Stimulated activated naive CD8-positive, alpha-beta T cell treated with anti-CD3 and anti-CD28 coated beads, Interleukin-15, Interleukin-2, amounts not matched to agents 100 U/mL and 50 U/mL, for 24 hours (primary cell): ENCODE data around the gene RB1.
A peak's percentile ranks its signal among the peaks of the same experiment; 100 is the strongest.
"Not testable (repeated sequence)": the region's sequence is repeated elsewhere in the genome, so short reads cannot be mapped to it uniquely, and the experiment has no call there.

Experiments
- ATAC-seq: fragments of 150-1000 bp; cut with Tn5 transposase; one replicate; pipeline ENCODE4 v1.10.0; 2021
- DNase-seq: peaks from one replicate; pipeline ENCODE4 v3.0.0; 2021

RB1 gene

DNA sequence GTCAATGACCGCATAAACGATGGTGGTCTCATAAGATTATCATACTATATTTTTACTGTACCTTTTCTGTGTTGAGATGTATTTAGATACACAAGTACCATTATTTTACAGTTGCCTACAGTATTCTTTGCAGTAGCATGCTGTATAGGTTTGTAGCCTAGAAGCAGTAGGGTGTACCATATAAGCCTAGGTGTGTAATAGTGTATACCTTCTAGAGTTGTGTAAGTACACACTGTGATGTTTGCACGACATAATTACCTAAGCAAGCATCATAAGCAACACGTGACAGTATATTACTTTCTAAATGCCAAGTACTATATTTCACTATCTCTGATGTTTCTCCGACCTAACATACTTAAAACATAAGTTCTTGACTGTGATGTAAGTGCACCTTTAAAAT, 106.6 kb downstream of the RB1 start:
- no peak for ATAC-seq
- no peak for DNase-seq

DNA sequence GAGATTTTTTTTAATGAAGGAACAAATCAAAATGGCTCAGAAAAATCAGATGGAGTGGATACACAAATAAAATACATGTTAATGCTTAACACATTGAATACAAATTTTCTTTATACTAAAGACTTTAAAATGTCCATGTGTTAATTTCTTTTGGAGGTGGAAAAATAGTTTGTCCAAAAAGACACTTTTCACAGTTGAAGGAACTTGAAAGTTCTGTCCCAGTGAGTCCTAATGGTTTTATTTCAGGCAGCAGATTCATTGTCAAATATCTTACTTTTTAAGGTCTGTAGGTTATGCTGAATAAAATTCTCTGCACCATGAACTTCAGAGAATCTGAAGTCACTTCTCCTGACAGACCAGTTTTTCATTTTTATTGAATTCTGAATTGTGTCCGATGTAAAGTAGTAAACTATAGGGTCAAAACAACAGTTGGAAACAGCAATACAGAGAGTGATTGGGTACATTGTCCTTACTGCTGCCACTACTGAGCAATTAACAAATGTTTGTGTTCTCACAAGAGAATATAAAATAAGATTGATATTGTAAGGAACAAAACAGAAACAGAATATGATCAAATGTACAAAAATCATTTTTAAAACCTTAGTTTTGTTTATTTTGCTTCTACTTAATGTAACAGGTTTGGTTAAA, 107.7 kb downstream of the RB1 start:
- ATAC-seq (no peak), DNase-seq (no peak)

DNA sequence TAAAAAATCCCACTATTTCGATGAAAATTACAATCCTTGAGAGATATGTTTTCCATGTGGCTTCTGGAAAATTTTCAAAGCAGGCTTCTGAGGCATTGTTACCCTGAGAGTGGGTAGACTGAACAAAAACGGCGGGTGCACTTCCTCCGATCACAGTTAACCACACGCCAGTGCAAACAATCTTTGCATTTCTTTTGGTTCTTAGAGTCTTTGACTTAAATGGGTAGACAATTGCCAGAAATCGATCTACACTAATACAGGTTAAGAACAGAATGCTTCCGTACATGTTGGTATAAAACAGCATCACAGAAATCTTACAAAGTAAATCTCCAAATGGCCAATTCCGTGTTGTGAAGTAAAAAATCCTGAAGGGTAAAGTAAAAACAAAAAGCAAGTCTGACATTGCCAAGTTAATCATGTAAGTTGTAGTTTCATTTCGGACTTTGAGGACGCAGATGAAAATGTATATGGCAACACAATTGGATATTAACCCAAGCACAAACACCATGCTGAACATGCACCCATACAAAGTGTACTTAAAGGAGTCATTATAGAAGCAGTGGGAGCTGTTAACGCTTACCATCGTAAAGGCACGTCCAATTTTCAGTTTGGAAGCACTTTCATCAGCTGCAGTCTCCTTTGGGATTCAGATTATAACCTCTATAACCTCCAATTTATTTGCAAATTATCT, 108.4 kb downstream of the RB1 start:
- DNase-seq (peak; percentile 18), ATAC-seq (no peak)

DNA sequence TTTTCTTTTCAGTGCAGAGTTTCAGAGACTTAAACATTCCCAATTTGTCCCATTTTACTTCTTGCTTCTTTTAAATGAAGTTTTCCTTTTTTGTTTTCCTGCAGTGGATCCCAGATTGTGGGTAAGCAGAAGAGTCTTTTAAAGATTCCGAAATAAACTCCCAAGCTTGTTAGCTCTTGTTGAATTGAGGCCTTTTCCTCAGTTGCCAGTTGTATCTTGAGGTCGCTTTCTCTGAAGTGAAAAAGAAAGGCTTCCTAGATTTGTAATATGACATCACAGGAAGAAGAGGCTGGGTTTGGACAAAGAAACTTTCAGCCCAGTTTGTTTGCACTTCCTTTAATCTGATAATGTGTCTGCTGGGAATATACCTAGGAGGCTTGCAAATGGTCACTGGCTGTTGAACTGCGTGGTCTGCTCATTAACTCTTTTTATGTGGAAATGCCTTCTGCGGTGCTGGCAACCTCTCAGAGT, 109.4 kb downstream of the RB1 start, which contains the start of gene LPAR6:
TSS of gene LPAR6 (minus strand) at position 233 of the 471 bp plus-strand sequence. CDS start 690 bp downstream, outside the sequence.
- ATAC-seq = no peak
- no peak for DNase-seq

DNA sequence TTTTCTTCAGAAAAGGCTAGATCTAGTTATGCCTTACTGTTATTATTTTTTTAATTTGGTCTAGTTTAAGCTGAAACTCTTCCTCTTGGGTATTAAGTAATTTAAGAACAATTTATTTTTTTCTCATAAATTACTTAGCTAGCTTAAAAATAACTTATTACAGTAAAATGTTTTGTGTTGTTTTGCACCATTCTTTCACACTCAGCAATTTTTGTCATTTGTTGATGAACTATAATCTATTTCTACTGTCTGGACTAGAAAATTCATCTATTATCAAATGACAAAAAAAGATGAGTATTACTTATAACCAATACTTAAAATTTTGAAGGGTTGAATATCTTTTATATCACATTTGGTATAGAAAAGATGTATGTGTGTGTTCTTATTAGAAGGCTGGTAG, 111.0 kb downstream of the RB1 start:
- DNase-seq (no peak), ATAC-seq (no peak)

DNA sequence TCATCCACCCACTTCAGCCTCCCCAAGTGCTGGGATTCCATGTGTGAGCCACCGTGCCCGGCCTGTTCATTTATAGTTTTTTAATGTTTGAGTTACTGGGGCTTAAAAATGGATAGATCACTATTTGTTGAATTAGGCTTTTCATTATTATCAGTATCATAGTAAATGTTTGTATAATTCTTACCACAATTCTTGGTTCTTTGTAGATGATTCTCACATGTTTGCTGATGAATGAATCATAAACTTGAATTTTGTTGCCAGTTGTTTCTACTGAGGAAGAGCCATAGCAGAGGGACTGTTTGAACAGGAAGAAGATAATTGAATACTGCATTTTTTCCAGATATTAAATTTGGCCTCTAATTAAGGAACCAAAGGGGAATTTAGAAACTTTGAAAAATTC, 112.0 kb downstream of the RB1 start:
- ATAC-seq = no peak
- no peak for DNase-seq

DNA sequence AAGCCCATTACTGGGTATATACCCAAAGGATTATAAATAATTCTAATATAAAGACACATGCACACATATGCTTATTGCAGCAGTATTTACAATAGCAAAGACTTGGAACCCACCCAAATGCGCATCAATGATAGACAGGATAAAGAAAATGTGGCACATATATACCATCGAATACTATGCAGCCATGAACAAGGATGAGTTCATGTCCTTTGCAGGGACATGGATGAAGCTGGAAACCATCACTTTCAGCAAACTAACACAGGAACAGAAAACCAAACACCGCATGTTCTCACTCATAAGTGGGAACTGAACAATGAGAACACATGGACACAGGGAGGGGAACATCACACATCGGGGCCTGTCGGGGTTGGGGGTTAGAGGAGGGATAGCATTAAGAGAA, 118.5 kb downstream of the RB1 start:
- DNase-seq, ATAC-seq: not testable (repeated sequence)

DNA sequence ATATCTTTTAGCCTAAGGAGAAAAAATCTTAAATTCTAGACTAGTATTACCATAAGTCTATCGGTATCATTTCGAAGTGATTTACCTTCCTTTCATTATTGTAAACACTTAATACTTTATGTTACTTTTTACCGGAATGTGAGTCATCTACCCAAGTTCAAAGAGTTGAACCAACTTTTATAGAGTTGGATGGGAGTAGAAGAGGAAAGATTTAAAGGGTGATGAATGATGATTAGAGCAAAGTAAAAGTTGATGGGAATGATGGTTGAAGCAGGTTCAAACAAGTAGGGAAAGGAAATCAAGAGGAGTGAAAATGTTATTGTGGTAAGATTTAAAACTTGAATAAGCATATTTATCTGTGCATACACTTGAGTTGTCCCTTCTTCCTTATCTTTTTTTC, 120.7 kb downstream of the RB1 start:
- no peak for DNase-seq
- ATAC-seq = no peak

DNA sequence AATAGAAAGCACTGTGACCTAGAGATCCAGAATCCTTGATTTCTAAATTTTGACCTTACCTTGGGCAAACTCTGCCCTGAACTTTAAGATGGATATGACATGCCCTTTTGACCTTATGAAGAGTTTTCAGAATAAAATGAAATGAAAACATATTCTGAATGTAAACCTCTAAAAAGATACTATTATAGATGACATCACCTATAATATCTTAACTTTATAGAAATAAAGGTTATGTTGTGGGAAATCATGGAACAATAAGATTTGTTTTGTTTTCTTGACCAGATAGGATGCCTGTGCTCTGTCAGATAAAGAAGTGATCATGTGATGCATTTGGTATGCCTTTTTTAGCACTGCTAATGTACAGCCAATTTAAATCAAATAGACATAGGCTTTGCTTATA, 122.5 kb downstream of the RB1 start:
- ATAC-seq (no peak), DNase-seq (no peak)

DNA sequence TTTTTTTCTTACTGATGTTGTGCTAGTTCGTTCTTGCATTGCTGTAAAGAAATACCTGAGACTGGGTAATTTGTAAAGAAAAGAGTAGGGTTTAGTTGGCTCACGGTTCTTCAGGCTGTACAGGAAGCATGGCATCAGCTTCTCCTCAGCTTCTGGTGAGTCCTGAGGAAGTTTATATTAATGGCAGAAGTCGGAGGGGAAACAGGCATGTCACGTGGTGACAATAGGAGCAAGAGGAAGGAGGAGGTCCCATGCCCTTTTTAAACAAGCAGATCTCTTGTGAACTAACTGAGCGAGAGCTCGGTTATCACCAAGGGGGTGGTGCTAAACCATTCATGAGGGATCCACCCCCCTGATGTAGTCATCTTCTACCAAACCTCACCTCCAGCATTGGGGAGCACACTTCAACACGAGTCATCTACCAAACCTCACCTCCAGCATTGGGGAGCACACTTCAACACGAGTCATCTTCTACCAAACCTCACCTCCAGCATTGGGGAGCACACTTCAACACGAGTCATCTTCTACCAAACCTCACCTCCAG, 123.3 kb downstream of the RB1 start:
- not testable (repeated sequence) for ATAC-seq, DNase-seq

DNA sequence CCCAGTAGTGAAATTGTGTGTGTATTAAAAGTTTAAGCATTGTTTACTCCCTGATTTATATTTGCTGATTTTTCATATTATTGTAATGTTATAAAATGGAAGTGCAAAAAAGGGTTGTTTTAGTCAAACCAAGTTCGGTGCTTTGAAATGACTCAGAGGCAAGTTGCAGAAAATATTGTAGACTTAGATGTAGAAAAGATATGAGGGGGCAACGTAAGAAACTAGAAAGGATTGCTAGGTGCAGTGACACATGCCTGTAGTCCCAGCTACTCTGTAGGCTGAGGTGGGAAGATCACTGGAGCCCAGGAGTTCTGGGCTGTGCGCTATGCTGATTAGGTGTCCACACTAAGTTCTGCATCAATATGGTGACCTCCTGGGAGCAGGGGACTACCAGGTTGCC, 125.5 kb downstream of the RB1 start:
- no peak for DNase-seq
- ATAC-seq = no peak

DNA sequence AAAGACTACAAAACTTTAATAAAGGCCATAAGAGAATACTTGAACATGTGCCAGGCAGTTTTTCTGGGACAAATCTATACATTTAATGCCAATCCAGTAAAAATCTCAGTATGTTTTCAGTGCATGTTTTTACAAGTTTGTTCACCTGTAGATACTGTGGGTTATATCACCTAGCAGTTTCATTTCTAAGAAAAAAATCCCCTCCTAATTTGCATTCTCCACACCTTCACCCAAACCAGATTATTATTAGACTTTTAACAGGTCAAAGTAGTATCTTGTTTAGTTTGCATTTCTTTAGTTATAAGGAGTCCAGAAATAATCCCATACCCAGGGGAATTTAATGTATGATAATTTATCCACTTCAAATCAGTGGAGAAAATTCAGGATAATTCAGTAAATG, 126.3 kb downstream of the RB1 start:
- ATAC-seq (no peak), DNase-seq (no peak)

DNA sequence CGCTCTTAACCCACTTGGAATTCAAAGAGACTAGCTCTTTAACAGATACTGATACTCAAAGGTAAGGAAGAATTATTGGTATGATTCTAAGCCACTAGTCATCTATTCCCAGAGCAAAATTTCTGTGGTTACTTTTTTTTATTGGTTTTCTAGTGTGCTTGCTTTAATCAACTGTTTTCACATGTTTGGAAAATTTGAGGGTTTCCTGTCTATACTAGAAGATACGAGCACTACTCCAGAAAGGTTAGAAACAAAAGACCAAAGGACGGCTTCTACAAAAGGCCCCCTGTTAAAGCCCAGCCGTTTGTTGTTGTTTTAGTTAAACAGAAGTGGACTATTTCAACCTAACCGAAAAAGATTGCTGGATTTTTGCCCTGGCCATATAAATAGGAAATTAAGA, 127.9 kb downstream of the RB1 start:
- peak; percentile 59 for ATAC-seq

DNA sequence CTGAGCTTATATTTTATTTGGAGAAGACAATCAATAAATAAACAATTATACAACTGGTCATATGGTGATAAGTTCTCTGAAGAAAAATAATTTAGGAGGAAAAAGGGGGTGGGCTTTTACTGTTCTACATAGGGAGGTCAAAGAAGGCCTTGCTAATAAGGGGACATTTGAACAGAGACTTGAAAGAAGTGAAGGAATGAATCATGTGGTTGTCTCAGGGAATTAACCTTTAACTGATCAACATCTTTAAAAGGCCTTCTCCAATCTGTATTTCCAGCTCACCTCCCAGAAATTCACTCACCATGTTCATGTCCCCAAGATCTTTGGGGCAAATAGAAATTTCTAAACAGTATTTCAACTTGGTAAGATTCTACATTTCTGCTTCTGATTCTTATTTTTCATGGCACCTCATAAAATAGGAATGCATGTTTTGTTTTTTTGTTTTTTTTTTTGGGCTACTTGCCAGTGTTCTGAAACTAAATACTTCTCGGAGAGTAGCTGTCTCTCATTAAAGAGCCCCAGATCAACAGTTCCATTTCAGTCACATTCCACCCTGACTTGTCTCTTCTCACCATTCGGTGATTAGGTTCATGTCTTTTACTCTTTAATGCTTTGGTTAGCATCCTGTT, 128.6 kb downstream of the RB1 start:
- peak; percentile 57 for ATAC-seq
- DNase-seq = no peak

More for the DNA sequence above, 127.9 kb downstream of the RB1 start:
- no peak for DNase-seq

DNA sequence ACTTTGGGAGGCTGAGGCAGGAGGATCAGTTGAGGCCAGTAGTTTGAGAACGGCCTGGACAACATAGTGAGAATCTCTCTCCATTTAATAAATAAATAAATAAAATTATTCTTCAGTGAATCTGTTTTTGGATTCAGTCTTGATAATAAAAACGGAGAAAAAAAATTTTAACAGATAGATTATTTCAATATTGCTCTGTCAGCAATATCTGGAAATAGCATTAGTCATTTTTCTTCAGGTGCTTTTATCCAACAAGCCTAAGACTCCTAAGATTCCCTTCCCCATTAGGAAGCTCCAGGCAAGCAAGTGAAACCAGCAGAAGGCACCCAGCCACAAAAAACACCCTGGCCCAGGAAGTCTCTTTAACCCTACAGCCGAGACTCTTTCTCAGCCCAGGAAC, 130.6 kb downstream of the RB1 start:
- no peak for DNase-seq
- no peak for ATAC-seq

DNA sequence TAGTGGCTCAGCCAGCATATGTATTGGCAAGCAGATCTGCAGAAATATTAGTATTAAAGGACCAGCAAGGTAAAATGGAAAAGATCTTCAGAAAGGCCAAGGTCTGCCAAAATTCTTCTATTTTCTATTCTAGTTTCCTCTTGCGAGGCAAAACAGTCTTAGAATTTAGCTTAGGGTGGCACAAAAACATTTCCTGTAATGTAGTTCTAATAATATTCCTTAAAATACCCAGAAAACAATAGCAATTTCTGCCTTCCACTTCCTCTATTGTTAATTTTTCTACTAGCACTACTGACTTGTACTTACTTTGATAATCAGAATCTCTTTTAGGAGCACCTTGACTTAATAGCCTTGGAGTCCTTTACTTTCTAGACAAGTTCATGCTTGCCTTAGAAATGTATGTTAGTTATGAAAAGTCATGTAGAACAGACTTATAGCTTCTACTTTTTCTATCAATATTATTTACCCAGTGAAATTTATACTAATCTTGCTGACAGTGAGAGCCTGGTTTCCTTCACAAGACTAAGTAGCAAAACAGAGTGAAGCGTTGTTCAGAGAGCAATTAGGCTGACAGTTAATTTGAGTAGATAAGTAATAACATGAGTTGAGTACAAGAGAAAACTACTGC, 133.2 kb downstream of the RB1 start:
- no peak for DNase-seq
- no peak for ATAC-seq

DNA sequence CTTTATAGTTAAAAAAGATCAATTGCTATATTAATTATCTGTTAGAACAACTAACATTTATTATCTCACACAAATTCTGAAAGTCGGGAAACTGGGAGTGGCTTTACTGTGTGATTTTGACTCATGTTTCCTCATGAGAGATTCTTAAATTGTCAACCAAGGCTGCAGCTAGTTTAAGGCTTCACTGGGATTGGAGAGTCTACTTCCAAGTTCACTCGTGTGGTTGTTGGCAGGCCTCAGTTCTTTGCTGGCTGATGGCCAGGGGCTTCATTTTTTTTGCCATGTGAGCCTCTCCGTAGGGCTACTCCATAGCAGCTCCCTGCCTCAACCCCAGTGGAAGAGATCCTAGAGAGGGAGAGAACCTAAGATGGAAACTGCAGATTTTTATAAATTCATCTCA, 133.8 kb downstream of the RB1 start:
- ATAC-seq (no peak), DNase-seq (no peak)

DNA sequence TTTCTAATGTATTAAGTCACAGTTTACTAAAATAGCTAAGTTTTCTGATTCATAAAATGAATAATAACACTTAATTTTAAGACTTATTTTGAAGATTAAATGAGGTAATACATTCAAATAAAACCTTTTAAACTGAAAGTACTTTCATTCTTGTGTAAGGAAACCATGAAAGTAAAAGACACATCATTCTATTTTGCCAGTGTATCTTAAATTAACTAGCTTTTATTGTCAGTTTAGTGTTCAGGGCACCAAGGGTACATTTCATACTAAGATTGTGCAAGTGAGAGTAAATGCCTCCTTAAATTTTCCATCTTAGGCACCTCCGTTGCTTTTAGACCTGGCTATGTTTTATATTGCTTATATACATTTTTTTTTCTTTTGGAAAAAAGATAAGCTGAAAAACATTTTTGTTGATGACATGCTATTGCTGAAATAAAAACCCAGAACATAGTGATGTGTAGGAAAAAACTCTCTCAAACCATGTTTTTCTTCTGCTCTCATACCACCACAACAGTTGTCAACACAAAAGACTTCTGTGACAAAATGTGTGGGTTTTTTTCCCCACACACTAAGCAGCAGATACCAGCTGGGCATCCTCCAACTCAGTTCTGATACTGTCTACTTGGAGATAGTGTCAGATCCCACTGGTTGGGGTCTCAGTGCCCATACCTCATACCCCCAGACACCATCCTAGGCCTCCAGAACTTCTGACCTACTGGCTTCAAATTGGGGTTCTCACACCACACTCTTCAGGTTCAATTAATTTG, 140.1 kb downstream of the RB1 start:
- DNase-seq = no peak
- peak; percentile 55 for ATAC-seq

DNA sequence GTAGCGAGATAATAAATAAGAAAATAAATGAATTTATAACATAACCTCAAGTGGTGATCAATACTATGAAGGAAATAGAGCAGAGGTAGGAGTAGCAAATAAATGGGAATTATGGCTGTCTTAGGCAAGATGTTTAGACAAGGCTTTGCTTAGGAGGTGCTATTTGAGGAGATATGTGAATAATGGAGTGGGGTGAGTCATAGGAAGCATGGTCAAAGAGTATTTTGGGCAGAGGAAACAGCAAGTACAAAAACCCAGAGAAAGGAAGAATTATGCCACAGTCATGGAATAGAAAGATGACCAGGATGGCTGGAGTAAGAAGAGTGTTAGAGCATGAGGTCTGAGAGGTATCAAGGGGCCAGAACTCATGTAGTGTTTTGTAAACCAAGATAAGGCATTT, 142.9 kb downstream of the RB1 start:
- no peak for DNase-seq
- ATAC-seq = peak; percentile 36

DNA sequence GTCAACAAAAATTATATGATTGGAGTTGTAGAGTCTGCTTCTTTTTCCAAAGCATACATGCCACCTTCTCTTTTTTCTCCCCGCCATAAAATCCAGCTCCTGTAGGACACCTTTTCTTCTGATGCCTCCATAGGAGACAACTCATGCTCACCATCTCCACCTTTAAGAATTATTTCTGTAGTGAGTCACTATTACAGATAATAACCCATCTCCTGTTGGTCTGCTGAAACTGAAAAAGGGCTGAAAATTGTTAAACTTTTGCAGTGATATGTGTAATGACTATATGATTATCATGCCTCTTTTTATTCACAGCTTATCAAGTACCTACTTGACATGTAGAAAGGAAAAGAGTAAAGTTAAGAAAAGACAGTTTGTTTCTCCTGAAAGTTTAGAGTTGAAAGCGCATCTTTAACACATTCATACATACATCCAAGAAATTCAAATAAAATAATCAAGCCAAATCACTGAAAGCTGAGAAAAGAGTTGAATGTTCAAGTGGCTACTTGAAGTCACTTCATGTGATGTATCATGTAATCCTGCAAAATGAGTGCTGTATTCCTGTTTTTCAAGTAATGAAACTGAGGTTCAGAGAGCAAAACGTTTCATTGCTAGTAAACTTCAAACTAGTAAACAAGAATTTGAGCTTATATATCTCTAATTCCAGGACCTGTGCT, 144.9 kb downstream of the RB1 start:
- DNase-seq = no peak
- no peak for ATAC-seq

DNA sequence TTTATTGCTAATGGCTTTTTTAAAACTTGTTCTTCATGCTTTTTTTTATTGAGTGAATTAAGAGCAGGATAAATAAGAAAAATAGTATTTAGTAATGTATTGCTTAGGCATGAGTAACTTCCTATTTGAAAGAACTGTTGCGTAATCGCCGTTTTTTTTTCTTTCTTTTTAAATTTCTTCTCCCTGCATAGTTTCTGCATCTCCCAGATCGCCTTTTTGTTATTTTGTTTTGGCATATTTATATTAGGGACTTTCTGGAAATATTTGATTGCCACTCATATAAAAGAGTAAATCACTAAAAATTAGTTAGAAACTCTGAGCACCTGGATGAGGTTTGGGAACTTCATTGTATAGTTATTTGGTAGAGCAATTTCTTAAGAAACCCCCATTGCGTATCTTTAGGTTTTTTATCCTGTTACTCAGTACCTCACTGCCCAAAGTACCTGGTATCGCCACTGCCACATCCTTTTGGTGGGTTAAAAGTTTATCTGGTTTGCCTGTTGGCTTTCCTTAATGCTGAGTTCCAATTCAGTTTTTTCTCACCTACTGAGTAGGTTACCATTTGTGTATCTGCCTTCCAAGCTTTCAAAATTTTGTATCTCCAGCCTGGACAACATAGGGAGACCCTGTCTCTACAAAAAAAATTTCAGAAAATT, 145.5 kb downstream of the RB1 start:
- no peak for DNase-seq
- ATAC-seq = no peak
